Activated CD8-positive, alpha-beta T cell treated with anti-CD3 and anti-CD28 coated beads for 36 hours (primary cell): ENCODE measurements around the gene STAU1. TPM values are rescaled to one million over a fixed set of nuclear protein-coding genes. Genes with fewer than 3 reads are reported as not detected.

Experiments
- ATAC-seq: fragments of 200-7000 bp; cut with Tn5 transposase; one replicate; pipeline ENCODE4 v1.10.0; 2021; ENCODE audit warnings: mild to moderate bottlenecking, moderate library complexity
- CTCF ChIA-PET: fragments of 350-600 bp; sonication (Branson Sonifier 250); formaldehyde crosslinking; loops from one replicate; lab custom pipeline; 2021; ENCODE audit warnings: antibody characterized with exemption; lab: Charles Lee
- POLR2A ChIA-PET: fragments of 350-600 bp; sonication (Branson Sonifier 250); formaldehyde crosslinking; loops from one replicate; lab custom pipeline; 2021; ENCODE audit warnings: antibody characterized with exemption; lab: Charles Lee
- DNase-seq: peaks from one replicate; pipeline ENCODE4 v3.0.0-alpha.2; 2020
- H3K27ac Mint-ChIP-seq: one replicate; pipeline ENCODE4 v1.8.0; 2021; ENCODE audit warnings: mild to moderate bottlenecking, mixed read lengths
- H3K27me3 Mint-ChIP-seq: one replicate; pipeline ENCODE4 v1.8.0; 2021; ENCODE audit warnings: mixed read lengths
- H3K36me3 Mint-ChIP-seq: one replicate; pipeline ENCODE4 v1.8.0; 2021; ENCODE audit warnings: low read depth, mixed read lengths
- H3K4me1 Mint-ChIP-seq: one replicate; pipeline ENCODE4 v1.8.0; 2021; ENCODE audit warnings: low read depth, mixed read lengths
- H3K4me3 Mint-ChIP-seq: one replicate; pipeline ENCODE4 v1.8.0; 2021; ENCODE audit warnings: mild to moderate bottlenecking, moderate library complexity, mixed read lengths
- H3K9me3 Mint-ChIP-seq: one replicate; pipeline ENCODE4 v1.8.0; 2021; ENCODE audit warnings: mixed read lengths
- CTCF ChIP-seq: fragments of 200-600 bp; IDR thresholded peaks from one replicate; pipeline ENCODE4 v1.8.0; 2022; ENCODE audit warnings: antibody characterized with exemption, mild to moderate bottlenecking
- intact Hi-C: fragments of 100-400 bp; cut with micrococcal nuclease; formaldehyde crosslinking; loops from one replicate; pipeline ENCODE4 v1.10.0; 2022
- total RNA-seq, 2 experiments: library from RNA; stranded (reverse); gene quantifications; one replicate each; pipeline ENCODE4 v1.2.3, GENCODE V29; 2021

The STAU1 gene
- total RNA-seq, 2 experiments from 2014 or later = 57.7 to 60.1 TPM

- Mint-ChIP-seq H3K9me3 (no peaks in the 10 kb centered on the region), H3K4me3 (no peak overlapping the region), H3K4me1 (peaks cover 53% of the 10 kb centered on the region), H3K27ac (peak overlapping the region; percentile 43), H3K27me3 (no peaks in the 10 kb centered on the region), H3K36me3 (peaks cover 12% of the 10 kb centered on the region)
- CTCF ChIA-PET = interaction anchor here (0.6 to 4.8 kb wide), 10 partner anchors 7 to 67 kb away, joined by 3 to 32 read pairs (median 4); partner anchors contain the start of gene STAU1
- DNase-seq (no peak), ATAC-seq (no peak)
- POLR2A ChIA-PET = interaction anchor here (0.6 to 1.7 kb wide), 7 partner anchors 8 to 75 kb away, joined by 3 to 5 read pairs (median 4); partner anchors contain the start of gene STAU1
- intact Hi-C loops = loop anchor here (5.0 kb wide), 1 partner anchor 38 kb away; the partner anchor contains the start of gene DDX27
- TF ChIP-seq CTCF = no peak
These were observed 8.5 kb downstream of the STAU1 start for GRCh38 chr20:49179368-49180277.

- POLR2A ChIA-PET = interaction anchor here (1.2 kb wide), 2 partner anchors 10 to 13 kb away, joined by 4 to 6 read pairs; partner anchors contain the start of gene STAU1
- Mint-ChIP-seq H3K4me3 (no peak overlapping the region), H3K27ac (no peak overlapping the region), H3K4me1 (peaks cover 34% of the 10 kb centered on the region), H3K27me3 (no peaks in the 10 kb centered on the region), H3K9me3 (no peaks in the 10 kb centered on the region), H3K36me3 (peaks cover 37% of the 10 kb centered on the region)
- CTCF ChIA-PET = interaction anchor here (1.3 to 2.0 kb wide), 2 partner anchors 9 to 43 kb away, joined by 4 to 6 read pairs; no protein-coding TSS in a partner anchor
- DNase-seq (no peak), ATAC-seq (no peak)
- intact Hi-C loops = no loop called here
- TF ChIP-seq CTCF = no peak
These were observed 14.0 kb downstream of the STAU1 start for GRCh38 chr20:49174183-49174582.

- H3K4me3 Mint-ChIP-seq = no peak overlapping the region
- no peak for TF ChIP-seq CTCF
- CTCF ChIA-PET = interaction anchor here (1.1 to 2.0 kb wide), 4 partner anchors 8 to 45 kb away, joined by 3 to 6 read pairs (median 4); no protein-coding TSS in a partner anchor
- ATAC-seq (no peak), DNase-seq (no peak)
- peak overlapping the region; percentile 21 for H3K27ac Mint-ChIP-seq
- peaks cover 34% of the 10 kb centered on the region for H3K36me3 Mint-ChIP-seq
- intact Hi-C loops = no loop called here
- H3K27me3 Mint-ChIP-seq = no peaks in the 10 kb centered on the region
- no peaks in the 10 kb centered on the region for H3K9me3 Mint-ChIP-seq
- POLR2A ChIA-PET = interaction anchor here (1.1 kb wide), 1 partner anchor 104 kb away, joined by 3 read pairs; no protein-coding TSS in a partner anchor
- peaks cover 46% of the 10 kb centered on the region for H3K4me1 Mint-ChIP-seq
These were observed 15.7 kb downstream of the STAU1 start for GRCh38 chr20:49172413-49172812.

GRCh38 chr20:49171909-49172308, 16.2 kb downstream of the STAU1 start:
- H3K4me3 Mint-ChIP-seq = no peak overlapping the region
- ATAC-seq (no peak), DNase-seq (no peak)
- intact Hi-C loops = no loop called here
- H3K27me3 Mint-ChIP-seq = no peaks in the 10 kb centered on the region
- H3K36me3 Mint-ChIP-seq = peaks cover 34% of the 10 kb centered on the region
- H3K4me1 Mint-ChIP-seq = peaks cover 51% of the 10 kb centered on the region
- H3K27ac Mint-ChIP-seq = no peak overlapping the region
- TF ChIP-seq CTCF = no peak
- CTCF ChIA-PET = interaction anchor here (1.4 to 2.0 kb wide), 2 partner anchors 9 to 46 kb away, joined by 4 to 6 read pairs; no protein-coding TSS in a partner anchor
- POLR2A ChIA-PET = no interaction called here
- no peaks in the 10 kb centered on the region for H3K9me3 Mint-ChIP-seq

- ChIA-PET POLR2A (no interaction called here), CTCF (no interaction called here)
- TF ChIP-seq CTCF = no peak
- DNase-seq (no peak), ATAC-seq (no peak)
- H3K36me3 Mint-ChIP-seq = peaks cover 35% of the 10 kb centered on the region
- no peak overlapping the region for H3K27ac Mint-ChIP-seq
- H3K4me3 Mint-ChIP-seq = no peak overlapping the region
- intact Hi-C loops = no loop called here
- H3K27me3 Mint-ChIP-seq = no peaks in the 10 kb centered on the region
- H3K4me1 Mint-ChIP-seq = peaks cover 63% of the 10 kb centered on the region
- H3K9me3 Mint-ChIP-seq = no peaks in the 10 kb centered on the region
These were observed 17.4 kb downstream of the STAU1 start for GRCh38 chr20:49170714-49171113.
